D721Med (cell line): Measurements from ENCODE around the gene SLC2A6.
"Not testable (repeated sequence)": the region's sequence is repeated elsewhere in the genome, so short reads cannot be mapped to it uniquely, and the experiment has no call there.

ENCODE experiments used
- DNase-seq: peaks from one replicate; pipeline ENCODE4 v3.0.0; 2011; ENCODE audit warnings: low spot score; ENCODE audit not compliant: insufficient read length
- FAIRE-seq: peaks from 2 replicates; lab custom pipeline; 2011; peaks lifted over from hg19 to GRCh38; lab: Jason Lieb, UNC
- CTCF ChIP-seq: IDR thresholded peaks from 2 replicates; pipeline ENCODE4 v1.5.1; 2012; ENCODE audit warnings: mild to moderate bottlenecking, control low read depth; ENCODE audit not compliant: insufficient read depth; ENCODE audit errors: missing control alignments

The SLC2A6 gene

GRCh38 chr9:133457233-133457632, 21.7 kb downstream of the SLC2A6 start:
- no peak for FAIRE-seq
- DNase-seq, result no peak
- no peak for TF ChIP-seq CTCF

GRCh38 chr9:133456409-133456808, 22.5 kb downstream of the SLC2A6 start:
- no peak for DNase-seq
- no peak for FAIRE-seq
- no peak for TF ChIP-seq CTCF

GRCh38 chr9:133455936-133456335, 23.0 kb downstream of the SLC2A6 start:
- no peak for FAIRE-seq
- no peak for DNase-seq
- TF ChIP-seq CTCF, result no peak

- no peak for TF ChIP-seq CTCF
- DNase-seq, result no peak
- no peak for FAIRE-seq
Measured at GRCh38 chr9:133454943-133455673, 23.8 kb downstream of the SLC2A6 start.

GRCh38 chr9:133454325-133454724, 24.6 kb downstream of the SLC2A6 start:
- TF ChIP-seq CTCF, result no peak
- DNase-seq (no peak), FAIRE-seq (no peak)

GRCh38 chr9:133453651-133454050, 25.2 kb downstream of the SLC2A6 start:
- TF ChIP-seq CTCF, result no peak
- DNase-seq (no peak), FAIRE-seq (no peak)

GRCh38 chr9:133452562-133452961, 26.3 kb downstream of the SLC2A6 start:
- FAIRE-seq (no peak), DNase-seq (no peak)
- TF ChIP-seq CTCF, result no peak

- not testable (repeated sequence) for FAIRE-seq
Measured at GRCh38 chr9:133451865-133452264, 27.0 kb downstream of the SLC2A6 start.

More at GRCh38 chr9:133451865-133452264, 27.0 kb downstream of the SLC2A6 start:
- not testable (repeated sequence) for DNase-seq
